Fibroblast of the aortic adventitia (primary cell): ENCODE results near the gene LYRM4. TPM values are rescaled to one million over a fixed set of nuclear protein-coding genes. Genes with fewer than 3 reads are reported as not detected.

ENCODE experiments used
- DNase-seq: peaks from one replicate; pipeline ENCODE4 v3.0.0-alpha.2; 2010; ENCODE audit warnings: low read depth
- H3K4me3 ChIP-seq: 2 replicates; pipeline ENCODE4 v1.5.1; 2011; ENCODE audit warnings: low read depth, mild to moderate bottlenecking, control low read depth, low read length, moderate library complexity
- total RNA-seq: library from RNA; depleted of rRNA; stranded (reverse); fragments of >200 nt; gene quantifications from 2 replicates; pipeline ENCODE4 v1.2.3, GENCODE V29; 2012; ENCODE audit warnings: low replicate concordance
- TF ChIP-seq, protein P1 (sequence below): IDR thresholded peaks from 2 replicates; pipeline ENCODE4 v1.5.1; 2011; ENCODE audit warnings: mild to moderate bottlenecking, low read length, control low read depth, inconsistent platforms; ENCODE audit not compliant: insufficient read depth

Gene LYRM4
- total RNA-seq, 1 donor: 21.2 TPM

DNA sequence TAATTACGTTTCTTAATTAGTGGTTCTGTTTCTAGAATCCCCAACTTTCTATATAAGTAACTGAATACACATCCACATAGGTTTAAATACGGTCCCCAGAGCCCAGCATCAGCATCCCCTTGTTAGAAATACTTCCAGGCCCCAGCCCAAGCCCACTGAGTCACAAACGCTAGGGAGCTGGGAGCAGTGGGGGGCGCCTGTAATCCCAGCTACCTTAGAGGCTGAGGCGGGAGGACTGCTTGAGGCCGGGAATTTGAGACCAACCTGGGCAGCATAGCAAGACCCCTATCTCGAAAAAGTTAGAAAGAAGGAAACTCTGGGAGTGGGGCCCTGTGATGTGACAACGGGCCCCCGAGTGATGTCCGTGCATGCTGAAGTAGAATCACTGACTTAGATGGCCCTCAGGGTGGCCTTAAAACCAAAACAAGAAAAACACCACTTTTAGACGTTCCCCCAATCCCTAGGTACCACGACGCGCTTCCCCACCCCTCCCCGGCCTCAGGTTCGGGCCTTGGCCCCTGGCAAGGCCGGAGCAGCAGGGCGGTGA lies 176.9 kb downstream of the LYRM4 start:
- TF ChIP-seq, protein P1, sequence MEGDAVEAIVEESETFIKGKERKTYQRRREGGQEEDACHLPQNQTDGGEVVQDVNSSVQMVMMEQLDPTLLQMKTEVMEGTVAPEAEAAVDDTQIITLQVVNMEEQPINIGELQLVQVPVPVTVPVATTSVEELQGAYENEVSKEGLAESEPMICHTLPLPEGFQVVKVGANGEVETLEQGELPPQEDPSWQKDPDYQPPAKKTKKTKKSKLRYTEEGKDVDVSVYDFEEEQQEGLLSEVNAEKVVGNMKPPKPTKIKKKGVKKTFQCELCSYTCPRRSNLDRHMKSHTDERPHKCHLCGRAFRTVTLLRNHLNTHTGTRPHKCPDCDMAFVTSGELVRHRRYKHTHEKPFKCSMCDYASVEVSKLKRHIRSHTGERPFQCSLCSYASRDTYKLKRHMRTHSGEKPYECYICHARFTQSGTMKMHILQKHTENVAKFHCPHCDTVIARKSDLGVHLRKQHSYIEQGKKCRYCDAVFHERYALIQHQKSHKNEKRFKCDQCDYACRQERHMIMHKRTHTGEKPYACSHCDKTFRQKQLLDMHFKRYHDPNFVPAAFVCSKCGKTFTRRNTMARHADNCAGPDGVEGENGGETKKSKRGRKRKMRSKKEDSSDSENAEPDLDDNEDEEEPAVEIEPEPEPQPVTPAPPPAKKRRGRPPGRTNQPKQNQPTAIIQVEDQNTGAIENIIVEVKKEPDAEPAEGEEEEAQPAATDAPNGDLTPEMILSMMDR: no peak
- no peak for DNase-seq
- H3K4me3 ChIP-seq: peak overlapping the region; percentile 9

GRCh38 chr6:5083307-5083583 lies 177.5 kb downstream of the LYRM4 start:
- DNase-seq: no peak
- H3K4me3 ChIP-seq: no peak overlapping the region
- TF ChIP-seq, protein P1: no peak

GRCh38 chr6:5082487-5083306 lies 178.1 kb downstream of the LYRM4 start:
- DNase-seq: peak; percentile 78
- H3K4me3 ChIP-seq: no peak overlapping the region
- TF ChIP-seq, protein P1: no peak

DNA sequence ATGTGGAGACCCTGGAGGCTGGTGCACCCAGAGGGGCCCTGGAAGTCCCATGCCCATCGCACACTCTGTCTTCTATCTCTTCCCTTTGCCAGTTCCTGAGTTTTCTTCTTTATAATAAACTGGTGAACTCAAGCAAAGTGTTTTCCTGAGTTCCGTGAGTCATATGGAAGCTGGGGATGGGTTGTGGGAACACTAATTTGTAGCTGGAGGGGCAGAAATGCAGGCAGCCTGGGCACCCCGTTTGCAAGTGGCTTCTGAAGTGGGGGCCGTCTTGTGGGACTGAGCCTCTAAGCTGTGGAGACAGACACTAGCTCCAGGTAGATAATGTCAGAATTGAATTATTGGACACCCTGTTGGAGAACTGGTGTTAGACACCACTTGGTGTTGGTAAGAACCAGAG lies 178.8 kb downstream of the LYRM4 start:
- no peak for DNase-seq
- no peak overlapping the region for H3K4me3 ChIP-seq
- TF ChIP-seq, protein P1: no peak

GRCh38 chr6:5081182-5081581 lies 179.6 kb downstream of the LYRM4 start:
- TF ChIP-seq, protein P1: no peak
- H3K4me3 ChIP-seq: no peak overlapping the region
- DNase-seq: no peak

DNA sequence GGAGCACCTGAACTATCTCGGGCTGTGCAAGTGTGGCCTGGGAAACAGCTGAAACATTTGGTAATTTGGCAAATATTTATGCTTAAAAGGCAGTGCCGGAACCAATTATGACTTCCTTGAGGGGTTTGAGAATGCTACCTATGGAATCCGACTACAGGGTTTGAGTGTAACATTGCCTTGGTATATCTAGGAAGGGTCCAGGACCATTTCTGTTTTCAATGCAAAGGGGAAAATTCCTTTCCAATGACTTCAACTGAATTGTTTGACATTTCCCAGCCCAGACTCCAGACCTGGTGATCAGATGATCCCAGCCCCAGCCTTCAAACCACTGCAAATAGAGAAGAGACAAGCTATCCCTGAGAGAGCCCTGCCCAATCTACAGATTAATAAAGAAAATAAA lies 180.2 kb downstream of the LYRM4 start:
- TF ChIP-seq, protein P1: no peak
- H3K4me3 ChIP-seq: no peak overlapping the region
- DNase-seq: no peak
